Measurements from ENCODE around the gene SEMA5B.

SEMA5B gene

GRCh38 chr3:122967765-122968164 lies 59.8 kb downstream of the SEMA5B start:
- no peak for DNase-seq

- DNase-seq: no peak
Measured at GRCh38 chr3:122967356-122967755, 60.2 kb downstream of the SEMA5B start.

- no peak for DNase-seq
Measured at GRCh38 chr3:122966045-122966444, 61.5 kb downstream of the SEMA5B start.

- no peak for DNase-seq
Measured at GRCh38 chr3:122964811-122965210, 62.8 kb downstream of the SEMA5B start.

- DNase-seq: no peak
Measured at GRCh38 chr3:122962149-122962548, 65.4 kb downstream of the SEMA5B start.

- no peak for DNase-seq
Measured at GRCh38 chr3:122961146-122961545, 66.4 kb downstream of the SEMA5B start.

- no peak for DNase-seq
Measured at GRCh38 chr3:122960652-122961051, 66.9 kb downstream of the SEMA5B start.

GRCh38 chr3:122959339-122959738 lies 68.2 kb downstream of the SEMA5B start:
- no peak for DNase-seq

- no peak for DNase-seq
Measured at GRCh38 chr3:122957707-122958689, 69.6 kb downstream of the SEMA5B start.

- no peak for DNase-seq
Measured at GRCh38 chr3:122956693-122957455, 70.7 kb downstream of the SEMA5B start.

GRCh38 chr3:122955916-122956692 lies 71.5 kb downstream of the SEMA5B start:
- DNase-seq: no peak

- DNase-seq: no peak
Measured at GRCh38 chr3:122952520-122952919, 75.0 kb downstream of the SEMA5B start.

GRCh38 chr3:122948408-122948807 lies 79.2 kb downstream of the SEMA5B start:
- no peak for DNase-seq

- DNase-seq: no peak
Measured at GRCh38 chr3:122947738-122948137, 79.8 kb downstream of the SEMA5B start.

GRCh38 chr3:122947196-122947595 lies 80.4 kb downstream of the SEMA5B start:
- DNase-seq: no peak

- no peak for DNase-seq
Measured at GRCh38 chr3:122946185-122946584, 81.4 kb downstream of the SEMA5B start.

- DNase-seq: no peak
Measured at GRCh38 chr3:122945230-122945629, 82.3 kb downstream of the SEMA5B start.

GRCh38 chr3:122944671-122945161 lies 82.8 kb downstream of the SEMA5B start:
- DNase-seq: no peak

- DNase-seq: no peak
Measured at GRCh38 chr3:122943828-122944190, 83.8 kb downstream of the SEMA5B start.

- peak; percentile 48 for DNase-seq
Measured at GRCh38 chr3:122942937-122943827, 84.4 kb downstream of the SEMA5B start.

GRCh38 chr3:122942239-122942638 lies 85.3 kb downstream of the SEMA5B start:
- DNase-seq: no peak
